CD14-positive monocyte (primary cell): ENCODE data around the gene PRKG2. TPM values are rescaled to one million over a fixed set of nuclear protein-coding genes. Genes with fewer than 3 reads are reported as not detected.

Experiments used
- DNase-seq, 3 donors: peaks; one replicate each; pipeline ENCODE4 v3.0.0-alpha.2; 2011 to 2022
- H2AFZ ChIP-seq: 2 replicates; pipeline ENCODE4 v1.6.0; 2012; ENCODE audit warnings: mild to moderate bottlenecking, low read depth, low read length, inconsistent platforms; ENCODE audit not compliant: insufficient read depth, poor library complexity, severe bottlenecking
- H3K27ac ChIP-seq, 2 donors: 1 replicate in 1 of 2; 2 replicates in 1 of 2; pipeline ENCODE4 v1.5.1; 2012 to 2013; ENCODE audit warnings: low read length in 2 of 2, control low read depth in 1 of 2, inconsistent platforms in 1 of 2, low read depth in 1 of 2, mild to moderate bottlenecking in 1 of 2
- H3K27me3 ChIP-seq, 2 donors: one replicate each; pipeline versions ENCODE4 v1.6.0 to v1.6.1; 2011 to 2013; ENCODE audit warnings: low read length in 2 of 2; ENCODE audit not compliant: control insufficient read depth in 2 of 2, insufficient read depth in 2 of 2
- H3K36me3 ChIP-seq, 2 donors: replicated peaks in 1 of 2; 1 replicate in 1 of 2; 2 replicates in 1 of 2; pipeline versions ENCODE4 v1.5.1 to v1.6.1; 2012 to 2013; ENCODE audit warnings: low read length in 2 of 2, control low read depth in 1 of 2, inconsistent platforms in 1 of 2, mild to moderate bottlenecking in 1 of 2; ENCODE audit not compliant: insufficient read depth in 2 of 2, control insufficient read depth in 1 of 2
- H3K4me1 ChIP-seq, 2 donors: 1 replicate in 1 of 2; 2 replicates in 1 of 2; pipeline versions ENCODE4 v1.5.1 to v1.6.1; 2012 to 2013; ENCODE audit warnings: low read length in 2 of 2, control low read depth in 1 of 2, inconsistent platforms in 1 of 2, mild to moderate bottlenecking in 1 of 2, moderate library complexity in 1 of 2; ENCODE audit not compliant: insufficient read depth in 2 of 2, control insufficient read depth in 1 of 2
- H3K4me2 ChIP-seq: replicated peaks from 2 replicates; pipeline ENCODE3; 2012; ENCODE audit warnings: low read length, moderate library complexity, mild to moderate bottlenecking; ENCODE audit not compliant: poor library complexity, severe bottlenecking; ENCODE audit errors: extremely low read depth
- H3K4me3 ChIP-seq, 3 experiments: fragments of 200-600 bp in 1 of 3; sonication (generic) in 1 of 3; replicated peaks in 1 of 3; 1 replicate in 2 of 3; 2 replicates in 1 of 3; pipeline ENCODE4 v1.5.1; 2011 to 2013; ENCODE audit warnings: low read length in 3 of 3, mild to moderate bottlenecking in 3 of 3, control low read depth in 2 of 3, low read depth in 2 of 3, inconsistent platforms in 1 of 3, moderate library complexity in 1 of 3
- H3K79me2 ChIP-seq: 2 replicates; pipeline ENCODE4 v1.6.0; 2012; ENCODE audit warnings: mild to moderate bottlenecking, control low read depth, inconsistent platforms, low read length, moderate library complexity; ENCODE audit not compliant: insufficient read depth
- H3K9ac ChIP-seq: 2 replicates; pipeline ENCODE4 v1.6.0; 2017; ENCODE audit warnings: low read length, mild to moderate bottlenecking; ENCODE audit not compliant: insufficient read depth, poor library complexity, severe bottlenecking
- H3K9me3 ChIP-seq, 2 donors: replicated peaks in 1 of 2; 1 replicate in 1 of 2; 2 replicates in 1 of 2; pipeline versions ENCODE4 v1.5.1 to v1.6.1; 2012 to 2013; ENCODE audit warnings: low read length in 2 of 2, control low read depth in 1 of 2; ENCODE audit not compliant: control insufficient read depth in 1 of 2, insufficient read depth in 1 of 2
- H4K20me1 ChIP-seq: 2 replicates; pipeline ENCODE4 v1.6.0; 2012; ENCODE audit warnings: mild to moderate bottlenecking, low read length, control low read depth, moderate library complexity; ENCODE audit not compliant: insufficient read depth
- H3K27ac Mint-ChIP-seq, 7 donors: one replicate each; pipeline ENCODE4 v1.8.0; 2020; ENCODE audit warnings: mild to moderate bottlenecking in 7 of 7, mixed read lengths in 7 of 7, moderate library complexity in 6 of 7, inconsistent platforms in 2 of 7
- H3K27me3 Mint-ChIP-seq, 3 donors: one replicate each; pipeline ENCODE4 v1.8.0; 2021 to 2022; ENCODE audit warnings: low read depth in 3 of 3, mild to moderate bottlenecking in 3 of 3, mixed read lengths in 3 of 3, moderate library complexity in 3 of 3, inconsistent platforms in 1 of 3
- H3K36me3 Mint-ChIP-seq, 2 donors: one replicate each; pipeline ENCODE4 v1.8.0; 2020; ENCODE audit warnings: mixed read lengths in 2 of 2, inconsistent platforms in 1 of 2, mild to moderate bottlenecking in 1 of 2
- H3K4me1 Mint-ChIP-seq: one replicate; pipeline ENCODE4 v1.8.0; 2020; ENCODE audit warnings: mild to moderate bottlenecking, mixed read lengths
- H3K4me3 Mint-ChIP-seq, 2 donors: one replicate each; pipeline ENCODE4 v1.8.0; 2020; ENCODE audit warnings: mild to moderate bottlenecking in 2 of 2, mixed read lengths in 2 of 2, moderate library complexity in 1 of 2
- H3K9me3 Mint-ChIP-seq, 7 donors: one replicate each; pipeline ENCODE4 v1.8.0; 2020 to 2022; ENCODE audit warnings: mixed read lengths in 7 of 7, mild to moderate bottlenecking in 6 of 7, moderate library complexity in 6 of 7, inconsistent platforms in 2 of 7
- CTCF ChIP-seq: fragments of 200-600 bp; IDR thresholded peaks from one replicate; pipeline ENCODE4 v1.8.0; 2022; ENCODE audit warnings: antibody characterized with exemption, mild to moderate bottlenecking
- WGBS: methylation state at CpG from one replicate; pipeline ENCODE4 v1.1.5; 2013; ENCODE audit warnings: missing lambda C conversion rate; ENCODE audit not compliant: insufficient coverage; 5-methylcytosine and 5-hydroxymethylcytosine counted together
- intact Hi-C, 2 donors: fragments of 100-400 bp; cut with micrococcal nuclease; formaldehyde crosslinking; loops; one replicate each; pipeline versions ENCODE4 v1.15.0 to v1.15.1; 2023
- polyA plus RNA-seq, 3 donors: library from polyadenylated mRNA; depleted of rRNA in 1 of 3; unstranded in 2 of 3; stranded (reverse) in 1 of 3; fragments of 300-500 nt in 2 of 3; fragments of >200 nt in 1 of 3; fragmentation: Illumina TruSeq in 2 of 3; gene quantifications; 1 replicate in 2 of 3; 2 replicates in 1 of 3; pipeline ENCODE4 v1.2.3, GENCODE V29; 2012 to 2021

The PRKG2 gene
- polyA plus RNA-seq, 3 donors, result 0.10 TPM; not detected in 2

- no peak for TF ChIP-seq CTCF
- Histone ChIP-seq H3K4me1 (no peaks in the 10 kb centered on the region), H3K79me2 (no peaks in the 10 kb centered on the region), H3K36me3 (no peaks in the 10 kb centered on the region), H3K4me3 (no peak overlapping the region), H2AFZ (no peak overlapping the region), H3K9me3 (no peaks in the 10 kb centered on the region), H4K20me1 (no peaks in the 10 kb centered on the region), H3K9ac (no peak overlapping the region), H3K4me2 (no peak overlapping the region), H3K27me3 (no peaks in the 10 kb centered on the region), H3K27ac (no peak overlapping the region)
- H3K36me3 Mint-ChIP-seq, result no peaks in the 10 kb centered on the region
- WGBS, result 91% methylated on average over 3 of the region's 8 CpGs
- H3K4me1 Mint-ChIP-seq, result no peaks in the 10 kb centered on the region
- peaks cover 0 to 2% (median 0%) of the 10 kb centered on the region in 3 donors for H3K27me3 Mint-ChIP-seq
- DNase-seq, result no peak
- no peak overlapping the region for H3K27ac Mint-ChIP-seq
- intact Hi-C loops, result no loop called here
- peaks cover 1 to 8% (median 3%) of the 10 kb centered on the region in 7 donors for H3K9me3 Mint-ChIP-seq
- no peak overlapping the region for H3K4me3 Mint-ChIP-seq
These were observed 41.3 kb upstream of the PRKG2 start for GRCh38 chr4:81256059-81256970.

- H3K27me3 Mint-ChIP-seq, result peaks cover 0 to 4% (median 0%) of the 10 kb centered on the region in 3 donors
- Histone ChIP-seq H4K20me1 (no peaks in the 10 kb centered on the region), H3K36me3 (no peaks in the 10 kb centered on the region), H2AFZ (no peak overlapping the region), H3K4me3 (no peak overlapping the region), H3K79me2 (no peaks in the 10 kb centered on the region), H3K9ac (no peak overlapping the region), H3K27ac (no peak overlapping the region), H3K4me2 (no peak overlapping the region), H3K27me3 (no peaks in the 10 kb centered on the region), H3K4me1 (no peaks in the 10 kb centered on the region), H3K9me3 (no peaks in the 10 kb centered on the region)
- no peaks in the 10 kb centered on the region for H3K4me1 Mint-ChIP-seq
- intact Hi-C loops, result no loop called here
- no peak overlapping the region for H3K4me3 Mint-ChIP-seq
- no peak for TF ChIP-seq CTCF
- H3K36me3 Mint-ChIP-seq, result no peaks in the 10 kb centered on the region
- no peak overlapping the region for H3K27ac Mint-ChIP-seq
- WGBS, result no CpG with 5 or more reads among the region's 1 CpG
- DNase-seq, result no peak
- H3K9me3 Mint-ChIP-seq, result peaks cover 1 to 11% (median 3%) of the 10 kb centered on the region in 7 donors
These were observed 40.5 kb upstream of the PRKG2 start for GRCh38 chr4:81255524-81255923.
